H1 (cell line): ENCODE data around the gene LRP1-AS. TPM values are rescaled to one million over a fixed set of nuclear protein-coding genes. Genes with fewer than 3 reads are reported as not detected.

Experiments
- CTCF ChIA-PET: fragments of 300-600 bp; sonication (Branson Sonifier 250); formaldehyde crosslinking; loops from one replicate; lab custom pipeline; 2021; ENCODE audit not compliant: partially characterized antibody; lab: Charles Lee
- POLR2A ChIA-PET: fragments of 300-600 bp; sonication (Branson Sonifier 250); formaldehyde crosslinking; loops from one replicate; lab custom pipeline; 2021; ENCODE audit warnings: inconsistent platforms; ENCODE audit not compliant: partially characterized antibody; lab: Charles Lee
- DNase-seq, 2 experiments: peaks; one replicate each; pipeline versions ENCODE4 v3.0.0 to v3.0.0-alpha.2; 2010 to 2022; ENCODE audit warnings: low spot score in 2 of 2, low read depth in 1 of 2, mixed read lengths in 1 of 2
- FAIRE-seq: peaks from 2 replicates; lab custom pipeline; 2011; peaks lifted over from hg19 to GRCh38; lab: Jason Lieb, UNC
- H2AFZ ChIP-seq: 2 replicates; pipeline ENCODE4 v1.8.1; 2012; ENCODE audit warnings: low read length, inconsistent platforms
- H2AK5ac ChIP-seq: 2 replicates; pipeline ENCODE4 v1.6.1; 2013; ENCODE audit warnings: low read depth, low read length
- H2BK120ac ChIP-seq: replicated peaks from 2 replicates; pipeline ENCODE3; 2013; ENCODE audit warnings: low read depth, low read length, inconsistent platforms
- H2BK12ac ChIP-seq: 2 replicates; pipeline ENCODE4 v1.6.1; 2013; ENCODE audit warnings: low read depth, low read length
- H2BK15ac ChIP-seq: 2 replicates; pipeline ENCODE4 v1.6.1; 2013; ENCODE audit warnings: low read length
- H2BK20ac ChIP-seq: 2 replicates; pipeline ENCODE4 v1.6.1; 2013; ENCODE audit warnings: low read length
- H2BK5ac ChIP-seq: 2 replicates; pipeline ENCODE4 v1.6.1; 2013; ENCODE audit warnings: low read depth, low read length
- H3K14ac ChIP-seq: 2 replicates; pipeline ENCODE4 v1.6.1; 2013; ENCODE audit warnings: inconsistent platforms; ENCODE audit not compliant: insufficient read length
- H3K18ac ChIP-seq: 2 replicates; pipeline ENCODE4 v1.6.1; 2013; ENCODE audit warnings: low read length; ENCODE audit errors: extremely low read depth
- H3K23ac ChIP-seq: 2 replicates; pipeline ENCODE4 v1.6.1; 2013; ENCODE audit warnings: inconsistent platforms; ENCODE audit not compliant: insufficient read length
- H3K23me2 ChIP-seq: 2 replicates; pipeline ENCODE4 v1.6.1; 2013; ENCODE audit warnings: low read depth, low read length
- H3K27ac ChIP-seq: 2 replicates; pipeline ENCODE4 v1.6.1; 2011; ENCODE audit warnings: low read depth, low read length, inconsistent platforms
- H3K27me3 ChIP-seq, 4 experiments: replicated peaks in 1 of 4; 1 replicate in 1 of 4; 2 replicates in 3 of 4; pipeline versions ENCODE4 v1.6.1 to v1.8.1; 2011 to 2013; ENCODE audit warnings: low read length in 3 of 4, mild to moderate bottlenecking in 3 of 4, inconsistent platforms in 2 of 4, mixed read lengths in 2 of 4, moderate library complexity in 1 of 4; ENCODE audit not compliant: control insufficient read depth in 3 of 4, insufficient read depth in 3 of 4; ENCODE audit errors: extremely low read depth in 1 of 4
- H3K36me3 ChIP-seq, 4 experiments: 2 replicates each; pipeline versions ENCODE4 v1.6.1 to v1.8.1; 2011 to 2013; ENCODE audit warnings: mild to moderate bottlenecking in 4 of 4, low read length in 3 of 4, moderate library complexity in 2 of 4, control low read depth in 1 of 4, inconsistent platforms in 1 of 4; ENCODE audit not compliant: insufficient read depth in 4 of 4, control insufficient read depth in 2 of 4
- H3K4ac ChIP-seq: replicated peaks from 2 replicates; pipeline ENCODE3; 2013; ENCODE audit warnings: low read length, low read depth, mixed read lengths, inconsistent platforms; ENCODE audit not compliant: insufficient read length
- H3K4me1 ChIP-seq, 4 experiments: replicated peaks in 1 of 4; 1 replicate in 1 of 4; 2 replicates in 3 of 4; pipeline versions ENCODE4 v1.6.1 to v1.8.1; 2011 to 2013; ENCODE audit warnings: low read length in 3 of 4, inconsistent platforms in 2 of 4, mixed read lengths in 1 of 4; ENCODE audit not compliant: insufficient read depth in 4 of 4, control insufficient read depth in 3 of 4
- H3K4me2 ChIP-seq, 2 experiments: 2 replicates each; pipeline versions ENCODE4 v1.6.1 to v1.8.1; 2011 to 2013; ENCODE audit warnings: low read depth in 2 of 2, low read length in 2 of 2, control low read depth in 1 of 2, inconsistent platforms in 1 of 2, mild to moderate bottlenecking in 1 of 2; ENCODE audit not compliant: insufficient read depth in 1 of 2
- H3K4me3 ChIP-seq, 4 experiments: fragments of 200-600, 300-600 bp in 1 of 4; sonication (generic), shearing (Covaris generic), sonication (Bioruptor Twin) in 1 of 4; 2 replicates each; pipeline versions ENCODE4 v1.5.1 to v1.8.1; 2011 to 2016; ENCODE audit warnings: low read length in 4 of 4, low read depth in 3 of 4, control low read depth in 2 of 4, inconsistent platforms in 2 of 4, mild to moderate bottlenecking in 2 of 4, mixed read lengths in 1 of 4, moderate library complexity in 1 of 4; ENCODE audit not compliant: insufficient read depth in 2 of 4; ENCODE audit errors: extremely low read depth in 1 of 4
- H3K56ac ChIP-seq: replicated peaks from 2 replicates; pipeline ENCODE3; 2013; ENCODE audit warnings: low read depth, mild to moderate bottlenecking, mixed read lengths, low read length, inconsistent platforms; ENCODE audit not compliant: insufficient read length
- H3K79me1 ChIP-seq: 2 replicates; pipeline ENCODE4 v1.6.1; 2013; ENCODE audit warnings: low read depth, low read length, control low read depth
- H3K79me2 ChIP-seq, 2 experiments: 2 replicates each; pipeline versions ENCODE4 v1.6.1 to v1.8.1; 2012 to 2013; ENCODE audit warnings: low read length in 2 of 2, mild to moderate bottlenecking in 2 of 2, inconsistent platforms in 1 of 2; ENCODE audit not compliant: insufficient read depth in 2 of 2, control insufficient read depth in 1 of 2
- H3K9ac ChIP-seq, 4 experiments: replicated peaks in 1 of 4; 1 replicate in 1 of 4; 2 replicates in 3 of 4; pipeline versions ENCODE4 v1.6.1 to v1.8.1; 2011 to 2013; ENCODE audit warnings: low read depth in 3 of 4, low read length in 3 of 4, control low read depth in 2 of 4, mild to moderate bottlenecking in 2 of 4, moderate library complexity in 2 of 4, inconsistent platforms in 1 of 4; ENCODE audit errors: extremely low read depth in 1 of 4
- H3K9me3 ChIP-seq, 2 experiments: 2 replicates each; pipeline versions ENCODE4 v1.6.1 to v1.8.1; 2012 to 2013; ENCODE audit warnings: mild to moderate bottlenecking in 2 of 2, moderate library complexity in 2 of 2, control low read depth in 1 of 2, inconsistent platforms in 1 of 2, low read depth in 1 of 2, low read length in 1 of 2, mixed read lengths in 1 of 2; ENCODE audit not compliant: insufficient read depth in 2 of 2
- H4K20me1 ChIP-seq, 2 experiments: replicated peaks in 1 of 2; 2 replicates each; pipeline versions ENCODE3 to v1.8.1; 2011 to 2013; ENCODE audit warnings: inconsistent platforms in 2 of 2, low read length in 2 of 2, mild to moderate bottlenecking in 1 of 2; ENCODE audit not compliant: insufficient read depth in 2 of 2, control insufficient read depth in 1 of 2
- H4K5ac ChIP-seq: 2 replicates; pipeline ENCODE4 v1.6.1; 2013; ENCODE audit warnings: low read length, low read depth, mixed read lengths, inconsistent platforms; ENCODE audit not compliant: insufficient read length
- H4K8ac ChIP-seq: 2 replicates; pipeline ENCODE4 v1.8.0; 2013; ENCODE audit warnings: mild to moderate bottlenecking, moderate library complexity, low read length, inconsistent platforms; ENCODE audit not compliant: insufficient read depth; ENCODE audit errors: extremely low read depth
- H4K91ac ChIP-seq: replicated peaks from 2 replicates; pipeline ENCODE3; 2013; ENCODE audit warnings: low read length, mixed read lengths, inconsistent platforms; ENCODE audit not compliant: insufficient read length
- CREB1 ChIP-seq: IDR thresholded peaks from 2 replicates; pipeline ENCODE4 v1.6.1; 2012; ENCODE audit warnings: inconsistent platforms
- E2F6 ChIP-seq: IDR thresholded peaks from 2 replicates; pipeline ENCODE4 v1.6.1; 2012; ENCODE audit warnings: inconsistent platforms
- JUND ChIP-seq: IDR thresholded peaks from 2 replicates; pipeline ENCODE4 v1.6.1; 2011; ENCODE audit warnings: mild to moderate bottlenecking, improper control_type of control experiment, low read length
- RAD21 ChIP-seq, 2 experiments: IDR thresholded peaks in 1 of 2; conservative IDR thresholded peaks in 1 of 2; 2 replicates each; pipeline ENCODE4 v1.6.1; 2011; ENCODE audit warnings: low read depth in 2 of 2, low read length in 2 of 2, improper control_type of control experiment in 1 of 2, inconsistent platforms in 1 of 2, mild to moderate bottlenecking in 1 of 2, moderate library complexity in 1 of 2
- RBBP5 ChIP-seq: IDR thresholded peaks from 2 replicates; pipeline ENCODE4 v1.7.1; 2012; ENCODE audit warnings: low read depth, mild to moderate bottlenecking, inconsistent platforms, low read length, moderate library complexity, borderline replicate concordance
- RNF2 ChIP-seq: fragments of 200-900, 300-1000 bp; sonication (generic); IDR thresholded peaks from 2 replicates; pipeline ENCODE4 v1.7.1; 2016; ENCODE audit warnings: borderline replicate concordance, low read depth, mild to moderate bottlenecking, antibody characterized with exemption, low read length; ENCODE audit not compliant: poor library complexity, severe bottlenecking; ENCODE audit errors: missing control alignments
- RXRA ChIP-seq: IDR thresholded peaks from 2 replicates; pipeline ENCODE4 v1.6.1; 2011; ENCODE audit warnings: low read depth, mild to moderate bottlenecking, low read length, moderate library complexity; ENCODE audit not compliant: insufficient read depth
- SIN3A ChIP-seq, 2 experiments: IDR thresholded peaks in 1 of 2; conservative IDR thresholded peaks in 1 of 2; 2 replicates each; pipeline ENCODE4 v1.6.1; 2011 to 2012; ENCODE audit warnings: low read length in 2 of 2, improper control_type of control experiment in 1 of 2, low read depth in 1 of 2, mild to moderate bottlenecking in 1 of 2
- SUZ12 ChIP-seq: fragments of 200-600 bp; sonication (generic); IDR thresholded peaks from 2 replicates; pipeline ENCODE4 v1.6.1; 2012; ENCODE audit warnings: mild to moderate bottlenecking, inconsistent platforms, low read length, moderate library complexity, mixed read lengths
- TEAD4 ChIP-seq: IDR thresholded peaks from 2 replicates; pipeline ENCODE4 v1.6.1; 2012; ENCODE audit warnings: low read depth, low read length, inconsistent platforms, mixed read lengths
- WGBS, 2 experiments: shearing (Covaris generic) in 1 of 2; methylation state at CpG; one replicate each; pipeline versions ENCODE4 v1.1.6 to v1.1.7; 2013 to 2015; ENCODE audit warnings: low lambda C conversion rate in 2 of 2, mixed read lengths in 2 of 2, inconsistent platforms in 1 of 2, low coverage in 1 of 2, missing lambda C conversion rate in 1 of 2; ENCODE audit not compliant: insufficient replicate concordance in 2 of 2, insufficient coverage in 1 of 2, insufficient read length in 1 of 2; ENCODE audit errors: extremely low coverage in 1 of 2, missing lambda C conversion rate in 1 of 2; 5-methylcytosine and 5-hydroxymethylcytosine counted together
- polyA plus RNA-seq, 7 experiments: library from polyadenylated mRNA; depleted of rRNA in 3 of 7; stranded (reverse) in 5 of 7; unstranded in 2 of 7; fragments of >200 nt in 5 of 7; fragments of 200-250 nt in 2 of 7; gene quantifications; 1 replicate in 5 of 7; 2 replicates in 1 of 7; 4 replicates in 1 of 7; pipeline versions ENCODE4 v1.2.1 to v1.2.3, GENCODE V29; 2011 to 2013; ENCODE audit warnings: missing spikeins in 2 of 7, mixed read lengths in 2 of 7
- total RNA-seq: library from RNA; stranded (reverse); fragmentation: NEBNext Ultra II Directional; extraction: Animal tissue kit (Norgen Biotek cat#: 25700); gene quantifications from 2 replicates; pipeline ENCODE4 v1.2.1, GENCODE V29; 2021

The LRP1-AS gene
- total and polyA plus RNA-seq, 2 of the 8 experiments (the other 6 are each of a cell fraction or from before 2014, with no cell fraction given), result not detected

DNA sequence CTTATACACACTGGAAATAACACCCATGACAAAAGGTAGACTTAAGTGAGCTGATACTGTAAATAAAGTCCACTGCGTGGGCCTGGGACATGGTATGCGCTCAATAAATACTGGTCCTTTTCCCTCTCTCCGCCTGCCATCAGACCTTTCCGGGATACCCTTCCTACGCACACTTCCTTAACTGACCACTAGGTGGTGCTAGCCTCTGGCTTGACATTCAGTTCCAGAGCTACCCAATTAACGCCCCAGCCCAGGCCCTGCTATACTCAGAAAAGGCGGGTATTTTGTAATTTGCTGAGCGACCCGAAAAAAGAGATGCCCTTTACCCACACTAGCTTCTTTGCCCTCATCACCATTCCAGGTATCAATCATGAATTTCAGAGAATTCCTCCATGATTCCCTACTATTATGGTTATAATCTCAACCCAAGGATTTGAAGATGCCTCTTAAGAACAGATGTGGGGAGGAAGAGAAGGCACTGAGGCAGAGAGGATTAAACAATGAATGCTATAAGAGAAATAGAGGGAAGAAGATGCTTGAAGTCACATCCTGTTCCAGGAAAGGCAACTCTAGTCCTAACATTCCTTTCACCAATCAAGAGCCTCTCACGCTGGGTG lies 23.1 kb downstream of the LRP1-AS start:
- no peaks in the 10 kb centered on the region for H3K79me1 ChIP-seq
- FAIRE-seq, result peak; percentile 48
- no peak overlapping the region for H3K56ac ChIP-seq
- H3K23me2 ChIP-seq, result peaks cover 6% of the 10 kb centered on the region; the same call in 1 of the 2 replicates
- no peaks in the 10 kb centered on the region for H3K36me3 ChIP-seq
- no peak overlapping the region for H2BK15ac ChIP-seq
- no peak overlapping the region for H2AFZ ChIP-seq
- no peak overlapping the region for H2BK120ac ChIP-seq
- H2BK20ac ChIP-seq, result no peak overlapping the region
- peaks cover 0 to under 1% of the 10 kb centered on the region in 2 experiments; a peak in 1 of 4 replicates for H3K79me2 ChIP-seq
- no peak overlapping the region for H4K5ac ChIP-seq
- peak in 1 of 2 experiments; percentile 89 for DNase-seq
- no peaks in the 10 kb centered on the region for H4K20me1 ChIP-seq
- H3K9me3 ChIP-seq, result no peaks in the 10 kb centered on the region
- H4K8ac ChIP-seq, result no peak overlapping the region
- no peak overlapping the region for H3K23ac ChIP-seq
- CTCF ChIA-PET, result interaction anchor here (0.6 to 19.8 kb wide), 43 partner anchors 9 to 496 kb away, joined by 3 to 305 read pairs (median 6); partner anchors contain the start of genes LRP1-AS, NEMP1 and STAT6
- H3K18ac ChIP-seq, result no peak overlapping the region
- H3K14ac ChIP-seq, result no peak overlapping the region
- H3K4me1 ChIP-seq, result peaks cover 0 to 5% (median 4%) of the 10 kb centered on the region in 4 experiments; a peak in 4 of 7 replicates
- H2BK12ac ChIP-seq, result no peak overlapping the region
- no peaks in the 10 kb centered on the region for H3K27me3 ChIP-seq
- no peak overlapping the region for H3K9ac ChIP-seq
- no peak overlapping the region for H3K4me3 ChIP-seq
- H2AK5ac ChIP-seq, result no peak overlapping the region
- no peak overlapping the region for H3K4me2 ChIP-seq
- no peak overlapping the region for H2BK5ac ChIP-seq
- no peak overlapping the region for H4K91ac ChIP-seq
- POLR2A ChIA-PET, result interaction anchor here (0.7 to 2.8 kb wide), 12 partner anchors 8 to 82 kb away, joined by 3 to 9 read pairs (median 3); no protein-coding TSS in a partner anchor
- no peak overlapping the region for H3K27ac ChIP-seq
- WGBS, 2 experiments, result 35% methylated on average over 10 of the region's 10 CpGs; no CpG with 5 or more reads in 1 of the 2 experiments
- no peak overlapping the region for H3K4ac ChIP-seq
- TF ChIP-seq RBBP5, result no peak
- no peak for TF ChIP-seq SUZ12
- TF ChIP-seq SIN3A (conservative IDR thresholded peaks at IDR 0.05 in 1 of 2, IDR thresholded peaks at IDR 0.05 in 1 of 2; ENCODE audit: low read depth in 1 of 2, low read length in 2 of 2), result peak in 1 of 2 experiments; percentile 65; a peak in 1 of 4 replicates
- TF ChIP-seq RAD21 (IDR thresholded peaks at IDR 0.05 in 1 of 2, conservative IDR thresholded peaks at IDR 0.05 in 1 of 2; ENCODE audit: low read depth in 2 of 2, low read length in 2 of 2), result peak; percentile 83 to 85
- TF ChIP-seq JUND, result 0 out of 2 replicates have a peak, but pooled peaks have one; percentile 30
- 0 out of 2 replicates have a peak, but pooled peaks have one; percentile 42 for TF ChIP-seq TEAD4
- TF ChIP-seq E2F6, result peak; percentile 47; the same call in 1 of the 2 replicates
- no peak for TF ChIP-seq RXRA
- peak; percentile 74 for TF ChIP-seq CREB1
- no peak for TF ChIP-seq RNF2
